Left lobe of liver (tissue), 2 donors: ENCODE data around the gene PAX5. TPM values are rescaled to one million over a fixed set of nuclear protein-coding genes. Genes with fewer than 3 reads are reported as not detected.

ENCODE experiments used
- ATAC-seq: fragments of 200-7000 bp; cut with Tn5 transposase; one replicate; pipeline ENCODE4 v1.9.1; 2020; ENCODE audit warnings: mild to moderate bottlenecking, moderate library complexity
- DNase-seq: peaks from one replicate; pipeline ENCODE4 v3.0.0-alpha.2; 2020; ENCODE audit warnings: low spot score
- total RNA-seq: library from RNA; stranded (reverse); gene quantifications from one replicate; pipeline ENCODE4 v1.2.1, GENCODE V29; 2021
- donor health status: DM: no; HTN: no; CAD: no; lungs with moderate emphysema.
- donor health status: DM: no; HTN: yes; CAD: no.

The PAX5 gene
- total RNA-seq, 1 donor from 2014 or later, result 0.05 TPM

GRCh38 chr9:37037503-37038301, 3.6 kb upstream of the PAX5 start:
- no peak for DNase-seq
- no peak for ATAC-seq

DNA sequence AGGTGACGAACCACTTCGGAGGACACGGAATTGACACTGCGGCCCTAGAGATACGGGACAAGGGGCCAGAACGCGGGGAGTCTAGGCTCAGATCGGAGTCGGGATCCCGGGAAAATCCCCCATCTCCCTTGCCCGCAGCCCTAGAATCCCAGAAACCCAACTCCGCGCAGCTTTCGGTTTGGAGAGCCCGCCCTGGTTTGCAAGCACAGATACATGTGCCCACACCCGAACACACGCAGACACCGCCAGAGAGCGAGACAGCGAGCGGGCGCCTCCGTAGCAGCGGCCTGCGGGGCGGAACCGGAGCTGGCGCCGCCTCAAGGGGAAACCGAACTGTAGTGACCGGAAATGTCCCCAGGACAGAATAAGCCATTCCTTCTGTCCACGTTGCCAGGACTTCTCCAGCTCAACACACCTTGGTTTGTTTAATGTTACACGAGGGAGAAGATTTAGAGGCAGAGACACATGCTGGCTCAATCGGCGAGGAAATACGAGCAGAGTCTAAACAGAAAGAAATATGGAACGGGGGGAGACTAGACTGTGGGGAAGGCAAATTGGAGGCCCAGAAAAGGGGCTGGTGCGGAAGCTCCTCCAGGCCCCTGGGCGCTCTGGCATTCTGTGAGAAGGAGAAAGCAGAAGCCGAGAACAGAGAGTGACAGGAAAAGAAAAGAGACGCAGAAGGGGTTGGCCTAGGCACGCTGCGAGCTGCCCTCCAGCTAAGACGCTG, 2.9 kb upstream of the PAX5 start:
- DNase-seq (peak; percentile 58), ATAC-seq (peak; percentile 92)

DNA sequence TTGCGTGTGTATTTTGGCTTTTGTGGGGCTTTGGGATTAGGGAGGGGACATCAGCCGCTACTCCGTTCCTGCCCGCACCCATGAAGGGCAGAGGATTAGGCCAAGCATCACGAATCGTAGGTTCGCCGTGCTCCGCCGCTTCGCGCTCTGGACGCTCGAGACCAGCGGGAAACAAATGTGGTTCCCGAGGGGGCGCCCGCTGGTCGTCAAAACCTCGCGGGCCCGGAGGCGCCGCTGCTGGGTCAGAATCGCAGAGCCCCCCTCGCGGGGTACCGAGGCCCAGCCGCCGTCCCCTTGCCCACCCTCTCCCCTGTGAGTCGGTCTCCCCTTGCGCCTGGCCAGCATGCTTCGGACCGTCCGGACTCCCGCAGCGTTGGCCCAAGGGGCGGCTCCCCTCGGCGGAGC, 2.3 kb upstream of the PAX5 start:
- no peak for DNase-seq
- peak; percentile 31 for ATAC-seq

DNA sequence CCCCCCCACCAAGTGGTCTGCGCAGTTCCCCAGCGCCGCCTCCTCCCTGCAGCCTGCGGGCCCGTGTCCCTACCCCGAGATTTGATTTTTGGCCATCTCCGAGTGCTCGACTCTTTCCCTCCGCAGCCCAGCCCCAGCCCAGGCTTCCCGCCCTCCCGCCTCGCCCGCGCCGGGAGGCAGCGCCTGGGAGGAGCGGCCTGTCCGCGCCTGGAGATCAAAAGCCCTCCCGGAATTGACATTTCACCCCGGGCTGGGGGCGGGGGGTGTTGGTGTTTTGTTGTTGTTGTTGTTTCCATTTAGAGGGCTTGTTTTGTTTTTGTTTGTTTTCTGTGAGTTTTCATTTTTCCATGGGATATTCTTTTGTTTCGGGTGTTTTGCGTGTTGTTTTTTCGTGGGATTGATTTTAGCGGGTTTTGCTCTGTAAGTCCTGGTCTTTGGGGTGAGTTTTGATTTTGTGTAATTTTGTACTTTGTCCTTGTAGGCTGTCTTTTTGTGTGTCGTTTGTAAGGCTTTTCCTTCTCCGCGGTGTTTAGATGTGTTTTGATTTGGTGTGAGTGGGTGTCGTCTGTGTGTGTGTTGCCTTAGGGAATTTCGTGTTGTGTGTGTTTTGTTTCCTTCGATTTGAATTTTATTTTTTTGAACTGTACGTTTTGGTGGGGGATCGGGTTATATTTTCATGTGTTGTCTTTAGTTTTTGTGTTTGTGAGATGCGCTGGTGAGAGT, 1.7 kb upstream of the PAX5 start:
- no peak for DNase-seq
- no peak for ATAC-seq

DNA sequence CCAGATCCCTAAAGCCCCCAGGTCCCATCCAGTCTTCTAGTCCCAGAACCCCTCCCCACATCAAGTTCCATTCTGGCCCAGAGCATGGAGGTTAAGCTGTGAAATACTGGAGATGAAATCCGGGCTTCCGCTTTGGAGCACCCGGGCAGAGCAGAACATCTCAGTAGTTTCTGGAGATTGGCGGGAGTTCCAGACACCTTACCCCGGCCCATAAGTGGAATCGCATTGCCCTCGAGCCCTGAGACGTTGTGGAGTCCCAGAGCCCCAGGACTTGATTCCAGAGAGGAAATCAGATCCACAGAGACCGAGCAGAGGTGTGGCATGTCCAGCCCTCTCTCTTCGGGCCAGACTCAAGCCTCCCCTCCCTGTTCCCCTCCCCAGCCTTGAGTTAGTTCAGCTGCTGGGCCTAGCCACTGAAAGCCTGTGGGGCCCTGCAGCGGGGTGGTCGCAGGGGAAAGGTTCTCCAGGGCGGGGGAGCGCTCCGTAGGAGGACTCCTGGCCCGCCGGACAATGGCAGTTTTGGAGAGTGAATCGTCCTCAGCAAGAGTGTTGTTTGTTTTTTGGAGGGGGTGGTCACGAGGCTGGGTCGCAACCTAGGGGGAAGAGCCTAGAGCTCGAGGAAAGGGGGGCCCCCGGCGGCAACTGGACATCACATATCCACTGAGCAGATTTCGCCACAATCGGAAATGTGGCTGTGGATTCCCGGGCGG, 1.0 kb upstream of the PAX5 start:
- no peak for ATAC-seq
- no peak for DNase-seq

GRCh38 chr9:37034305-37034937, 353 bp upstream of the PAX5 start:
- DNase-seq (no peak), ATAC-seq (peak; percentile 5)

DNA sequence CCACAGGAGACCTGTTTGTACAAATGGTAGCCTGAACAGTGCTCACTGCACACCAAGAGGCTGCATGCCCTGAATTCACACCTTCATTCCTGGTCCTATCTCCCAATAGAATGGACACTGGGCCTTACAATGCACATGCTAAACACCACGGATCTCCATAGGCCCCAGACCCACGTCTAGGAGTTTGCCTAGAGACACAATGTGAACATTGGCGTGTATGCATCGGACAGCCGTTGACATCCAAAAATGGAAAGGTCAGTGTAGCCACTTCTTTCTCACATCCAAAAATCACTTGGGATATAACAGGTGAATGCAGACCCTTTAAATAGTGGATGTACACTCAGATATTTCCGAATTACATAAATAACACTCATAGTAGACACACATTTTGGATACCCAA, 927 bp downstream of the PAX5 start:
- ATAC-seq (no peak), DNase-seq (no peak)

- ATAC-seq (no peak), DNase-seq (no peak)
Measured at GRCh38 chr9:37032713-37033112, 1.4 kb downstream of the PAX5 start.

- DNase-seq, result no peak
- ATAC-seq, result no peak
Measured at GRCh38 chr9:37031902-37032301, 2.2 kb downstream of the PAX5 start.

DNA sequence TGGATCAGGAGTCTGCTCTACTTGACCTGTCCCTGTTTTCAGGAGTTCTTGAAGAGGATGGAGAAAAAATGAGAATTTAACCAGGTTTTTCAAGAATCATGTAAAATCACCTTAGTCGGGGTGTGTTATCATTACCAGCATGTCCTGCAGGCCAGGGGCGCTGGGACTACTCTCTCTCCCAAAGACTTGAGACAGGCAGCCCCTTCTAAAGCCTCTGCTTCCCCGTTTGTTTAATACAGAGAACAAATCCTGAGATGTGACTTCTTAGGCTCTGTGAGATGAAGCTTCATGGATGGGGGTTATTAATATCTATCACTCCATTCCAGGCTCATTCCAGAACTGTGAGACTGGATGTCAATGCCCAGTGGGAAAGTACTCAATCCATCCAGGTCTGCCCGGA, 3.0 kb downstream of the PAX5 start:
- DNase-seq (no peak), ATAC-seq (no peak)

- no peak for ATAC-seq
- DNase-seq, result no peak
Measured at GRCh38 chr9:37030611-37030939, 3.5 kb downstream of the PAX5 start.

GRCh38 chr9:37029776-37030610, 4.1 kb downstream of the PAX5 start:
- DNase-seq, result no peak
- ATAC-seq, result no peak

DNA sequence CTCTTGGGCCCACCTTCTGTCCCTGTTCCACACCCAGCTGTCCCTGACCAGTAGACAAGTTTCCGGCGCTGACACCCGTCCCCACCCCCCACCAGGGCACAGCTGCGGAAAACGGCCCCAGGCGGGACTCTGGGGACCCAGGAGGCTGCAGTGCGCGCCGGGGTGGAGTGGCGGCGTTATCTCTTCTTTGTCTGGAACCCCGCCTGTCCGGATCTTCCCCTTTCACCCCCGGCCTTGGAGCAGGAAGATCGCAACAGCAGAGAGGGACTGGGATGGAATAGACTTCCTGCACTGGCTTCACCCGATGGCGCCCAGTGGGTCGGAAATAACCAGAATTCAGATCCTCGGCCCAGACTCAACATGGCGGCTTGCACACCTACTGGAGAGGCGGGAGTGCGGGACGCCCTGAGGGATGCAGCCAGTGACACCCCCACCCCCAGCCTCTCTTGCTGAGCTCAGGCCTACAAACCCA, 4.7 kb downstream of the PAX5 start:
- DNase-seq (no peak), ATAC-seq (no peak)

GRCh38 chr9:37028420-37029031, 5.5 kb downstream of the PAX5 start:
- DNase-seq, result no peak

GRCh38 chr9:37027582-37028419, 6.3 kb downstream of the PAX5 start:
- peak; percentile 74 for DNase-seq
- peak; percentile 93 for ATAC-seq

More at GRCh38 chr9:37028420-37029031, 5.5 kb downstream of the PAX5 start:
- ATAC-seq, result no peak

DNA sequence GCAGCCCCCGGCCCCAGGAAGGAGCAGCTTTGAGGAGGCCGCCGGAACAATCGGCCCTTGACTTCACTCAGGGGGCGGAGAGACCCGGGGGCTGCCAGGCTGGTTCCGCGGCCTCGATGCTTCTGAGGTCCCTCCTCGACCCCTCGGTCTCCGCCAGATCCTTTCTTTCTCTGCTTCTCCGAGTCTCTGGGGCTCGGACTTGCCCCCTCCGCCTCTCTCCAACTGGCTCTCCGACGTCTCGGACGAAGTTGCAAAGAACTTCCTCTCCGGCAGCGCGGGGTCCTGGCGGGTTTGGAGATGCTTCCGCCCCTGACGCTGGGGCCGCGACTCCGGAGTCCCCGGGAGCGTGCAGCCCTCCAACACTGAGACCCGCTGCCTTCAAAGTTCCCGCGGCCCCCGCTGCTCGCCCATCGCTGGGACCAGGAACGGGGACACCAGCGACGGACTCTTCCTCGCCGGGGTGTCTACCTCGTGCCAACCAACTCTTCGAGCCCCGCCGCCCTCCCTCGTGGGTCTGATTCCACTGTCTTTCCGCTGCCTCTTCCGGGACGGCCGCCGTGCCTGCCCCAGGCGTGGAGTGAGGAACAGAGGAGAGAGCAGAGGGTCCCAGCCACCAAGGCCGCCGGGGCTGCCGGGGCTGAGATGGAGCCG, 7.0 kb downstream of the PAX5 start:
- no peak for ATAC-seq
- no peak for DNase-seq

GRCh38 chr9:37026113-37026930, 7.7 kb downstream of the PAX5 start:
- no peak for ATAC-seq
- no peak for DNase-seq
